Effector CD4-positive, alpha-beta T cell (primary cell): ENCODE results near the gene AQP6.

ENCODE experiments used
- DNase-seq: peaks from one replicate; pipeline ENCODE4 v3.0.0-alpha.2; 2020

The AQP6 gene

GRCh38 chr12:50006280-50006679 lies 33.5 kb downstream of the AQP6 start:
- no peak for DNase-seq

GRCh38 chr12:50006754-50007442 lies 34.2 kb downstream of the AQP6 start:
- no peak for DNase-seq

DNA sequence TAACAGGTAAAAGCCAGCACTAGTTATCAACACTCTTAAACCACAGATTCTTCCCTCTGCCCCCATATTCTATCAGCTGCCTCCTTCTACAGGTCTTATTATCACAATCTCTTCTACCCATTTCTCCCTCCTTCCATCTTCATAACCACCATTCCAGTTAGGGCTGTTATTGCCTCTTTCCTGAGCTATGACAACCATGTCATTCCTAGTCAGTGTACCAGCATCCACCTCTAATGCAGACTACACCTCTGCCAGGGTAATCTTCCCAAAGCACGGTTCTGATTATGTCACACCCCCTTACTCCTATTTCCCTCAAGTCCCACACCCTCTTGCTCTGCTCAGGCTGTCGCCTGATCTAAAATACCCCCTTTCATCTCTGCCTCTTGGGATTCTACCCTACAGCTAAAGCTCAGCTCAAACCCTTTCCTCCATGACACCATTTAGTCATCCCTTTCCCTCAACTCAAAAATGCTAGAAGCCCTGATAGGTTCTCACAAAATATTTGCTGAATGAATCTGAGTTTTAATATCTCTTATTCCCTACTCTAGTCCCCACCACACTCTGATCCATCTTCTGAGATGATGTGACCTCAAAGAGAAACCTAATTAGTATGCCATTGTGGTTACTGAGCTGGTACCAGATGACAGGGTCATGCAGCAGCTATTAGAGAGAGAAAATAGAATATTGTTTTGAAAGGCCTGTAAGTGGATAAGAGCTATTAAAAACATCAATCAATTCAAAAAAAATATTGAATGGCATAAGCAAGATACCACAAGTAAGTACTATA lies 40.8 kb downstream of the AQP6 start:
- no peak for DNase-seq

DNA sequence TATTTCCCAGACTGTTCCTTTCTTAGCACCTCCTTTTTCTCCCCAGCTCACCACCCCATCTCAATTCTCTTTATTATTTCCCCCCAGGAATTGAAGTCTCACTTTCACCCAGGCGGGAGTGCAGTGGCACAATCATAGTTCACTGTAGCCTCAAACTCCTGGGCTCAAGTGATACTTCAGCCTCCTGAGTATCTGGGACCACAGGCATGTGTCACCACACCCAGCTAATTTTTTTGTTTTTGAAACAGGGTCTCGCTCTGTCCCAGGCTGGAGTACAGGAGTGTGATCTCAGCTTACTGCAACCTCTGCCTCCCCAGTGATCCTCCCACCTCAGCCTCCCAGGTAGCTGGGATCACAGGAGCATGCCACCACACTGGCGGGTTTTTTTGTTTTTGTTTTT lies 41.6 kb downstream of the AQP6 start:
- no peak for DNase-seq

GRCh38 chr12:50016501-50017475 lies 44.0 kb downstream of the AQP6 start:
- DNase-seq: no peak

GRCh38 chr12:50017641-50018040 lies 44.9 kb downstream of the AQP6 start:
- DNase-seq: no peak

DNA sequence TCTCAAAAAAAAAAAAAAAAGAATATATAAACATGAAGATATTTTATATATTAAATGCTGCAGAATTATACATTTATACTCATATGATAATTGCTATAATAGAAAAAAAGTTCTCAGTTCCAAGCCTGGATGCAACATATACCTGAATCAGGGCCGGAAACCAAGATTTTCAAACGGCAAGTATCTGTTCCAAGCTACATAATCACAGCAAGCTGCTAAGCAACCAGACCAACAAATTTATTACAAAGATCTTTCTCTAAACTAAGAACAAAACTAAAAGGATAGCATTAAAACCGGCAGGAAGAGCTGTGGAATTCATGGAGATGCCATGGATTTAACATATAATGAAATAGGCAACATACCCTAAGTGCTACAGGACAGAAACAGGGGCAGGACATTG lies 45.4 kb downstream of the AQP6 start:
- DNase-seq: no peak

- DNase-seq: no peak
Observed at GRCh38 chr12:50018968-50019367, 46.2 kb downstream of the AQP6 start.

DNA sequence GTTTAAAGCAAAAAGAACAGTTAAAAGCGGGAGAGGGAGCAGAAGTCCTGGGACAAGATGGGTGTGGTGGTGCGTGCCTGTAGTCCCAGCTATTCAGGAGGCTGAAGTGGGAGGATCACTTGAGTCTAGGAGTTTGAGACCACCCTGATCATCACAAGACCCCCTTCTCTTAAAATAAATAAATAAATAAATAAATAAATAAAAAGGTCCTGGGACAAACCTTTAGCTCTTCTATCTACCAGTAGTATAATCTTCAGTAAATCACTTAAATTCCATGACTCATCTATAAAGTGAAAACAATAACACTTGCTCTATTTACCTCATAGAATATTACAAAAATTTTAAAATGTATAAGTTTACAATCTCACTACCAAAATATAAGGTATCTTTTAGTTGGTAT lies 46.8 kb downstream of the AQP6 start:
- DNase-seq: no peak

- no peak for DNase-seq
Observed at GRCh38 chr12:50021031-50021430, 48.3 kb downstream of the AQP6 start.

- DNase-seq: no peak
Observed at GRCh38 chr12:50022903-50023302, 50.2 kb downstream of the AQP6 start.

- no peak for DNase-seq
Observed at GRCh38 chr12:50024227-50024626, 51.5 kb downstream of the AQP6 start.

DNA sequence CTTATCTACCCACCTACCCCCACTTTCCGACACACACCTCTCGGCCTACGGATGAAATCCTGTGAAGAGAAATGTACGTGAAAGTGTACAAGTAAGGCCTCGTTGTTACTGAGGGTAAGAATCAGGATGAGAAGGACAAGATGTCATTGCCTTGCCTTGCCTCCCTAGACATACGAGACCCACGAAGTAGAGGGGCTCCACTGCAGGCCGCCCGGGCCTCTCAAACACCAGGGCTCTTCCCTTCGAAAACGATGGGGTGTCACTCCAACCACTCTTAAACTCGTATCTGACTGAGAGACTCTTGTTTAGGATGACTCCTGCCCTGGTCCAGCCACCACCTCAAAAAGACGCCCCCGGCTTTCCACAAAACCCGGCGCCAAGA lies 52.0 kb downstream of the AQP6 start:
- no peak for DNase-seq

GRCh38 chr12:50025187-50026059 lies 52.7 kb downstream of the AQP6 start, which contains the start of gene RACGAP1:
Gene RACGAP1, minus strand, starts transcription at chr12:50025494. Its CDS starts 8,779 bp downstream, at chr12:50016715.
- peak; percentile 93 for DNase-seq

GRCh38 chr12:50026691-50027090 lies 53.9 kb downstream of the AQP6 start:
- DNase-seq: no peak
